HCT116 (cell line): Measurements from ENCODE around the gene HOXD3. TPM values are rescaled to one million over a fixed set of nuclear protein-coding genes. Genes with fewer than 3 reads are reported as not detected.

Source experiments
- ATAC-seq: fragments of 200-7000 bp; cut with Tn5 transposase; 2 replicates; pipeline ENCODE4 v1.9.1; 2020; ENCODE audit warnings: mild to moderate bottlenecking, moderate library complexity
- BruUV-seq: library from RNA; stranded (reverse); fragments of 400-500 nt; replicated peaks from 2 replicates; lab custom pipeline; 2021; lab: Mats Ljungman, UMichigan
- CTCF ChIA-PET: fragments of 300-600 bp; sonication (Branson Sonifier 250); formaldehyde crosslinking; loops from one replicate; lab custom pipeline; 2021; ENCODE audit warnings: antibody characterized with exemption; lab: Charles Lee
- POLR2A ChIA-PET: fragments of 300-600, 350-600 bp; sonication (Branson Sonifier 250); formaldehyde crosslinking; loops from one replicate; lab custom pipeline; 2021; ENCODE audit warnings: antibody characterized with exemption; lab: Charles Lee
- RAD21 ChIA-PET, 2 experiments: fragments of 300-600 bp; sonication (Branson Sonifier 250); formaldehyde crosslinking; loops; one replicate each; lab custom pipeline; 2023; ENCODE audit warnings: low total read pairs in 2 of 2; ENCODE audit not compliant: uncharacterized antibody in 2 of 2, unreplicated experiment in 2 of 2, low non-redundant PET in 1 of 2; lab: Charles Lee
- DNase-seq: peaks from one replicate; pipeline ENCODE4 v3.0.0-alpha.2; 2010; ENCODE audit warnings: low read depth, low spot score
- H2AFZ ChIP-seq: fragments of 200-600 bp; shearing (Covaris generic), sonication (generic); 2 replicates; pipeline ENCODE4 v1.6.1; 2017; ENCODE audit warnings: low read depth, mixed run types, mixed read lengths, antibody characterized with exemption, low read length; ENCODE audit not compliant: poor library complexity, severe bottlenecking
- H3K27ac ChIP-seq: 2 replicates; pipeline ENCODE4 v1.5.1; 2012; ENCODE audit warnings: low read depth, low read length
- H3K27me3 ChIP-seq: fragments of 200-600 bp; sonication (generic); 2 replicates; pipeline ENCODE4 v1.6.1; 2016; ENCODE audit warnings: mixed run types, low read length, mixed read lengths; ENCODE audit not compliant: insufficient read depth
- H3K36me3 ChIP-seq, 2 experiments: fragments of 200-500 bp in 1 of 2; fragments of 200-600 bp in 1 of 2; sonication (Bioruptor generic) in 1 of 2; sonication (generic) in 1 of 2; 2 replicates each; pipeline versions ENCODE4 v1.5.1 to v1.6.1; 2014 to 2016; ENCODE audit warnings: low read length in 2 of 2, inconsistent platforms in 1 of 2, mixed read lengths in 1 of 2, mixed run types in 1 of 2; ENCODE audit not compliant: insufficient read depth in 2 of 2, control insufficient read depth in 1 of 2
- H3K4me1 ChIP-seq, 2 experiments: fragments of 200-600 bp in 1 of 2; sonication (generic) in 1 of 2; 2 replicates each; pipeline versions ENCODE4 v1.5.1 to v1.6.1; 2012 to 2017; ENCODE audit warnings: low read length in 2 of 2, inconsistent platforms in 1 of 2, mild to moderate bottlenecking in 1 of 2, mixed read lengths in 1 of 2, mixed run types in 1 of 2, moderate library complexity in 1 of 2; ENCODE audit not compliant: insufficient read depth in 2 of 2, control insufficient read depth in 1 of 2
- H3K4me2 ChIP-seq: fragments of 200-600 bp; sonication (generic); 2 replicates; pipeline ENCODE4 v1.6.1; 2017; ENCODE audit warnings: mixed run types, low read length, mixed read lengths
- H3K4me3 ChIP-seq, 2 experiments: fragments of 200-600 bp in 1 of 2; sonication (generic) in 1 of 2; replicated peaks in 1 of 2; 2 replicates each; pipeline ENCODE4 v1.5.1; 2011 to 2016; ENCODE audit warnings: low read length in 2 of 2, control low read depth in 1 of 2, low read depth in 1 of 2, mild to moderate bottlenecking in 1 of 2, mixed read lengths in 1 of 2, mixed run types in 1 of 2
- H3K79me2 ChIP-seq: fragments of 200-600 bp; sonication (generic); 2 replicates; pipeline ENCODE4 v1.6.1; 2017; ENCODE audit warnings: mild to moderate bottlenecking, mixed run types, low read length, moderate library complexity, mixed read lengths; ENCODE audit not compliant: insufficient read depth
- H3K9ac ChIP-seq: fragments of 200-600 bp; sonication (generic); 2 replicates; pipeline ENCODE4 v1.6.1; 2016; ENCODE audit warnings: low read length, mixed read lengths
- H3K9me2 ChIP-seq: fragments of 200-600 bp; sonication (generic), shearing (Covaris generic); 2 replicates; pipeline ENCODE4 v1.6.1; 2017; ENCODE audit warnings: mixed run types, mild to moderate bottlenecking, moderate library complexity; ENCODE audit not compliant: insufficient read depth
- H3K9me3 ChIP-seq, 2 experiments: fragments of 200-500 bp in 1 of 2; fragments of 200-600 bp in 1 of 2; sonication (Bioruptor generic) in 1 of 2; sonication (generic) in 1 of 2; 2 replicates each; pipeline ENCODE4 v1.6.1; 2014 to 2017; ENCODE audit warnings: low read length in 2 of 2, mixed read lengths in 2 of 2, inconsistent platforms in 1 of 2, low read depth in 1 of 2, mild to moderate bottlenecking in 1 of 2, mixed run types in 1 of 2, moderate library complexity in 1 of 2; ENCODE audit not compliant: control insufficient read depth in 1 of 2, insufficient read depth in 1 of 2
- H4K20me1 ChIP-seq: fragments of 200-600 bp; sonication (generic), shearing (Covaris generic); 2 replicates; pipeline ENCODE4 v1.6.1; 2017; ENCODE audit warnings: mixed run types, mild to moderate bottlenecking, moderate library complexity; ENCODE audit not compliant: insufficient read depth
- CBX3 ChIP-seq: IDR thresholded peaks from 2 replicates; pipeline ENCODE4 v1.6.1; 2012; ENCODE audit warnings: low read depth
- EZH2phosphoT487 ChIP-seq: fragments of 200-600 bp; IDR thresholded peaks from 2 replicates; pipeline ENCODE4 v1.6.1; 2018; ENCODE audit warnings: antibody characterized with exemption, borderline replicate concordance
- JUND ChIP-seq: IDR thresholded peaks from 2 replicates; pipeline ENCODE4 v1.6.1; 2012
- POLR2A ChIP-seq: IDR thresholded peaks from 2 replicates; pipeline ENCODE4 v1.7.0; 2011; ENCODE audit warnings: borderline replicate concordance; ENCODE audit not compliant: insufficient read depth, insufficient read length; ENCODE audit errors: extremely low read depth
- SIN3A ChIP-seq: IDR thresholded peaks from 2 replicates; pipeline ENCODE4 v1.6.1; 2012; ENCODE audit warnings: low read depth
- SRF ChIP-seq: IDR thresholded peaks from 2 replicates; pipeline ENCODE4 v1.6.1; 2012; ENCODE audit warnings: low read depth
- YY1 ChIP-seq: IDR thresholded peaks from 2 replicates; pipeline ENCODE4 v1.6.1; 2011; ENCODE audit warnings: low read length, low read depth, moderate library complexity, mild to moderate bottlenecking; ENCODE audit not compliant: insufficient replicate concordance; ENCODE audit errors: extremely low read depth
- ZNF274 ChIP-seq: fragments of 200-500 bp; sonication (Bioruptor generic); IDR thresholded peaks from 2 replicates; pipeline ENCODE4 v1.6.1; 2014; ENCODE audit warnings: mild to moderate bottlenecking, low read depth, low read length, inconsistent platforms
- intact Hi-C: fragments of 100-400 bp; cut with micrococcal nuclease; formaldehyde crosslinking; loops from 2 replicates; pipeline ENCODE4 v1.10.0; 2022
- total RNA-seq: library from RNA; stranded (reverse); gene quantifications from one replicate; pipeline ENCODE4 v1.2.1, GENCODE V29; 2021; ENCODE audit not compliant: unreplicated experiment
- TF ChIP-seq, protein P1 (sequence below): IDR thresholded peaks from 2 replicates; pipeline ENCODE4 v1.6.1; 2011; ENCODE audit warnings: mild to moderate bottlenecking, low read length, moderate library complexity; ENCODE audit not compliant: insufficient replicate concordance; ENCODE audit errors: extremely low read depth

The HOXD3 gene
- total RNA-seq, 1 experiment from 2014 or later: 1.4 TPM

DNA sequence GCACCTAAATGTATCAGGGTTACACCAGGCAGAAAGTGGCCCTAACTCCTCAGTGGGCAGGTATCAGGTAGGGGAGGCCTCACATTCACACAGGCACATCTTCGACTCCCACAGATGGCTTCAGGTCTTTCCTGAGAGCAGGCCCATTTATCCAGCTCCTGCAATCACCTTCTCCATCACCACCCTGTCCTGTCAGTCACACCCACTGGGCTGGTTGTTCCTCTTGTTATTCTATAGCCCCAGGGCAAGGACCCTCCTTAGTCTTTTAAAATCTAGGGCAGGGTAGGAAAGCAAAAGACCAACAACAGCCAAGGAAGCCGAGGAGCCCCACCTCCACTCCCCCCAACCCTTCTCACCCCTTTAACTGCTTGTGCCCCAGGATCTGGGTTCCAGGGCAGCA, 14.8 kb upstream of the HOXD3 start:
- no peaks in the 10 kb centered on the region for H3K9me2 ChIP-seq
- no peaks in the 10 kb centered on the region for H3K9me3 ChIP-seq
- ChIA-PET CTCF (interaction anchor here (6.5 kb wide), 1 partner anchor 314 kb away, joined by 109 read pairs; no protein-coding TSS in a partner anchor), POLR2A (no interaction called here), RAD21 (no interaction called here)
- H3K27ac ChIP-seq: no peak overlapping the region
- H3K36me3 ChIP-seq: no peaks in the 10 kb centered on the region
- no peaks in the 10 kb centered on the region for H3K79me2 ChIP-seq
- TF ChIP-seq SIN3A: no peak
- TF ChIP-seq YY1: no peak
- no peak for TF ChIP-seq EZH2phosphoT487
- no peak for TF ChIP-seq ZNF274
- no peak for TF ChIP-seq SRF
- no peak for TF ChIP-seq POLR2A
- no peak for TF ChIP-seq CBX3
- TF ChIP-seq JUND: no peak
- TF ChIP-seq, protein P1, sequence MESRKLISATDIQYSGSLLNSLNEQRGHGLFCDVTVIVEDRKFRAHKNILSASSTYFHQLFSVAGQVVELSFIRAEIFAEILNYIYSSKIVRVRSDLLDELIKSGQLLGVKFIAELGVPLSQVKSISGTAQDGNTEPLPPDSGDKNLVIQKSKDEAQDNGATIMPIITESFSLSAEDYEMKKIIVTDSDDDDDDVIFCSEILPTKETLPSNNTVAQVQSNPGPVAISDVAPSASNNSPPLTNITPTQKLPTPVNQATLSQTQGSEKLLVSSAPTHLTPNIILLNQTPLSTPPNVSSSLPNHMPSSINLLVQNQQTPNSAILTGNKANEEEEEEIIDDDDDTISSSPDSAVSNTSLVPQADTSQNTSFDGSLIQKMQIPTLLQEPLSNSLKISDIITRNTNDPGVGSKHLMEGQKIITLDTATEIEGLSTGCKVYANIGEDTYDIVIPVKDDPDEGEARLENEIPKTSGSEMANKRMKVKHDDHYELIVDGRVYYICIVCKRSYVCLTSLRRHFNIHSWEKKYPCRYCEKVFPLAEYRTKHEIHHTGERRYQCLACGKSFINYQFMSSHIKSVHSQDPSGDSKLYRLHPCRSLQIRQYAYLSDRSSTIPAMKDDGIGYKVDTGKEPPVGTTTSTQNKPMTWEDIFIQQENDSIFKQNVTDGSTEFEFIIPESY: no peak
- H4K20me1 ChIP-seq: no peaks in the 10 kb centered on the region
- intact Hi-C loops: no loop called here
- H3K4me2 ChIP-seq: no peak overlapping the region
- no peak for DNase-seq
- no peak overlapping the region for H3K9ac ChIP-seq
- H2AFZ ChIP-seq: no peak overlapping the region
- ATAC-seq: no peak
- no TSS peak for BruUV-seq
- H3K4me3 ChIP-seq: no peak overlapping the region
- H3K27me3 ChIP-seq: no peaks in the 10 kb centered on the region
- H3K4me1 ChIP-seq: peaks cover 2 to 12% of the 10 kb centered on the region in 2 experiments; a peak in 3 of 4 replicates
